NCI-H526 treated with DMSO at 0.1 percent for 48 hours (cell line): Measurements from ENCODE around the gene TBX1.

Experiments
- DNase-seq: peaks from one replicate; lab custom pipeline; 2025; lab: John Stamatoyannopoulos, UW

The TBX1 gene

GRCh38 chr22:19760058-19760950 lies at the start of gene TBX1:
Gene TBX1, plus strand, starts transcription at chr22:19760778. Its CDS starts 66 bp downstream, at chr22:19760844.
- no peak for DNase-seq

GRCh38 chr22:19713245-19713644 lies 47.3 kb upstream of the TBX1 start:
- DNase-seq: no peak

GRCh38 chr22:19713650-19714311 lies 46.8 kb upstream of the TBX1 start:
- no peak for DNase-seq

DNA sequence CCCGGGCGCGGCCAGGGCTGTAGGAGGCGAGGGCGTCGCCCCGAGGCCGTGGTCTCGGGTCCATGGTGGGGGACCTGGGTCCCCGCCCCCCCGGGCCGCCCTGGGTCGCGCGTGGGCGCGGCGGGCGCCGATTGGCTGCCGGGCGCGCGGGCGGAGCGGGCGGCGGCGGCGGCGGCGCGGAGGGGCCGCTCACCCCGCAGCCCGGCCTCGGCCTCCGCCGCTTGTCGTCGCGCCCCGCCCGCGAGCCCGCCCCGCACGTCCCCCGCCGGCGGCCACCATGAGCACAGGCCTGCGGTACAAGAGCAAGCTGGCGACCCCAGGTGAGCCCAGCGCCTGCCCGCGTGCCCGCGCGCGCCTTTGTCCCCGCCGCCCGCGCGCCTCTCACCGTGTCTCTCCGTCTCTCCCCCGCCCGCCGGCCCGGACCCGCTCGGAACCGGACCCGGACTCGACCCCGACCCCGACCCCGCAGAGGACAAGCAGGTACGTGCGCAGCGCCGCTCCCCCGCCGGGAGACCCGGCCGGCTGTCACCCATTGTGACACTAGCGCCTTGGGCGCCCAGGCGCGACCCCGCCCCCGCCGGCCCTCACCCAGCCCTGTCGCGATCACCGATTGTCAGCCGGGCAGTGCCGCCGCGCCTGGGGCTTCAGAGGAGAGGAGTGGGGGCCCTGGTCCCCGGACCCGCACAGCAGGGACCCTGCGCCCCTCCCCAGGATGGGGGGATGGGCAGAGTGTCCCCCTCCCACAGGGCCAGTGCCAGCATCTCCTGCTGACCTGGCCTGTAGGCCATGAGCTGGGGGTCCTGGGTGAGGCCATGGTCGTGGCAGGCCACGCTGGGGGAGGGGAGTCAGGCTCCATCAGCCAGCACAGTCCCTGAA lies 46.0 kb upstream of the TBX1 start, which contains the start of gene SEPTIN5:
Gene SEPTIN5, plus strand, starts transcription at position 192 of the 876 bp plus-strand sequence. Its CDS starts 86 bp downstream, at position 278.
- no peak for DNase-seq

- DNase-seq: no peak
Observed at GRCh38 chr22:19715188-19715930, 45.2 kb upstream of the TBX1 start.

- no peak for DNase-seq
Observed at GRCh38 chr22:19716041-19716828, 44.3 kb upstream of the TBX1 start.

DNA sequence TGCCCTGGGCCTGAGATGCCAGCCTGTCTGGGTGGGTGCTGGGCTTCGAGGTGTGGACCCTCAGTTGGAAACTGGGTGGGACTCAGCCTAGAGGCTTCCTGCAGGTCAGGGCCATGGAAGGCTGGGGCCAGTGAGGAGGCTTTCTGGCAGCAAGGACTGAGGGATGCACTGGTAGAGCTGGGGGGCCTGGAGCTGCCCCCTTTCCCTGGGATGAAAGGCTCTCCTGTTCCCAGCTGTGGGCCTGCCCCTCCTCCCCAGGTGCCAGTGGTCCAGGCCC lies 43.8 kb upstream of the TBX1 start:
- DNase-seq: no peak

- no peak for DNase-seq
Observed at GRCh38 chr22:19717181-19717580, 43.4 kb upstream of the TBX1 start.

- DNase-seq: no peak
Observed at GRCh38 chr22:19717691-19718455, 42.7 kb upstream of the TBX1 start.

DNA sequence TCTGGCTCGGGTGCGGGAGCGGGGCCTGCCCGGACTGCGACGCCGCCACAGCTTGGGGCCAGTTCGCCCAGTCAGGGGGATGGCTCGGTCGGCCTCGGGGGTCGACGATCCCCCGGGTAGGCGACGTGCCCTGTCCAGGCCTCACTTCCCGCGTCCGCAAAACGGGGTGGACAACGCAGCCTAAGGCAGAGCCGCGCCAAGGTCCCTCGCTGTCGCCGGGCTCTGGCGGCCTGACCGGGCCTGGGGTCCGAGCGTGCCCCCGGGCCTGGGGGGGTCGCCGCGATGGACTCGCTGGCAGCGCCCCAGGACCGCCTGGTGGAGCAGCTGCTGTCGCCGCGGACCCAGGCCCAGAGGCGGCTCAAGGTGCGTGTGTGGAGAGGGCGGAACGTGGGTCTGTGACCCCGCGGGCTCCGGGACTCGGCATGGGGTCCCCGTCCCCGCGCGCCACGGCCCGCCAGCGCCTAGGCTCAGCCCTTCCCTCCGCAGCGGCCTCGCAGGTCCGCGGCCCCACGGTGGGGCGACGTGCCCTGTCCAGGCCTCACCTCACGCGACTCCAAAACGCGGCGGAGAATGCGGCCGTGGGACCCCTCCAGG lies 42.0 kb upstream of the TBX1 start:
- no peak for DNase-seq

GRCh38 chr22:19719050-19719482 lies 41.5 kb upstream of the TBX1 start:
- DNase-seq: no peak

GRCh38 chr22:19719488-19720021 lies 41.0 kb upstream of the TBX1 start:
- DNase-seq: no peak

GRCh38 chr22:19720150-19720827 lies 40.3 kb upstream of the TBX1 start:
- no peak for DNase-seq

DNA sequence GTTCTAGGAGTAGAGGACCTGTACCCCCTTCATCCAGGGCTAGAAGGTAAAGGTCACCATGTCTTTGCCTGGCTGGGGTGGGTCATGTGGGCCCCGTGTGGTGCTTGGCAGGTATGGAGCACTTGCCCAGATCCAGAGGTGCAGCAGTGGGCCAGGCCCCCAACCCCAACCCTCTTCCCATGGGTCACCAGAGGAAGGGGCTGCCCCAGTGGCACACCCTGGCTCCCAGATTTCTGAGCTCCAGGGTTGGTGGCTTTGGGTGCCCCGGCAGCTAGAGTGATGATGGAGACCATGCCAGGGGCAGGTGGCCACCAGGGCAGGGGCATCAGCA lies 39.6 kb upstream of the TBX1 start:
- DNase-seq: no peak

- DNase-seq: no peak
Observed at GRCh38 chr22:19721330-19722177, 39.0 kb upstream of the TBX1 start.

GRCh38 chr22:19722178-19722981 lies 38.2 kb upstream of the TBX1 start:
- DNase-seq: no peak

DNA sequence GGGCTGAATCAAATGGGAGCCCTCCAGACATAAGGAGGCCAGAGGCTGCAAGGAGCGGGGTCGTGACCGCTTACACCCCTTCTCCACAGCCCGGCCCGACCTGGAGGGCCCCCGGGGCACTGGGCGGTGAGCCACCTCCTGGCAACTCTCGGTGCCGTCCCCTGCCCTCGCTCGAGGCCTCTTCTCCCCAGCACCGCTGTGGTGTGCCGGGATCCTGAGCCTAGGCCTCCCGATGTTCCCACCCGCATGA lies 37.7 kb upstream of the TBX1 start:
- no peak for DNase-seq
